ENCODE results near the gene MRPS6. TPM values are rescaled to one million over a fixed set of nuclear protein-coding genes. Genes with fewer than 3 reads are reported as not detected.

Gene MRPS6
- total and polyA plus RNA-seq, 10 of the 15 experiments (the other 5 are each of a cell fraction or from before 2014, with no cell fraction given): 32.5 to 232 (median 90.3) TPM

- TF ChIP-seq ZBTB33 (IDR thresholded peaks at IDR 0.05) (no peak), EED (IDR thresholded peaks at IDR 0.05; ENCODE audit: low read depth) (no peak; the same call in 1 of the 2 replicates), PAX5 (IDR thresholded peaks at IDR 0.05; ENCODE audit: borderline replicate concordance, low read depth, low read length) (no peak), SIX5 (IDR thresholded peaks at IDR 0.05; ENCODE audit: low read depth, low read length, severe bottlenecking) (no peak), REST (IDR thresholded peaks at IDR 0.05; ENCODE audit: low read depth, low read length) (no peak), E2F4 (IDR thresholded peaks at IDR 0.05; ENCODE audit: low read depth, low read length) (no peak), RAD51 (IDR thresholded peaks at IDR 0.05) (0 out of 2 replicates have a peak, but pooled peaks have one; percentile 33), FOS (IDR thresholded peaks at IDR 0.05; ENCODE audit: borderline replicate concordance, extremely low read depth, insufficient read length) (no peak), ATF2 (IDR thresholded peaks at IDR 0.05; ENCODE audit: low read length) (peak; percentile 90), SUPT20H (IDR thresholded peaks at IDR 0.05; ENCODE audit: borderline replicate concordance, control insufficient read depth, low read depth, low read length) (no peak), SREBF2 (IDR thresholded peaks at IDR 0.05; ENCODE audit: low read length) (no peak), BHLHE40 (IDR thresholded peaks at IDR 0.05; ENCODE audit: borderline replicate concordance in 1 of 2, low read depth in 2 of 2, low read length in 1 of 2) (no peak), MLLT1 (IDR thresholded peaks at IDR 0.05) (0 out of 2 replicates have a peak, but pooled peaks have one; percentile 54), BMI1 (IDR thresholded peaks at IDR 0.05; ENCODE audit: borderline replicate concordance) (peak; percentile 39; the same call in 1 of the 2 replicates), ZBTB40 (IDR thresholded peaks at IDR 0.05; ENCODE audit: borderline replicate concordance) (no peak; the same call in 1 of the 2 replicates)
These were observed 26.5 kb upstream of the MRPS6 start (continued) for GRCh38 chr21:34046917-34047316.

Measured in GM12878 (cell line).